Activated naive CD8-positive, alpha-beta T cell treated with anti-CD3 and anti-CD28 coated beads, Interleukin-2, amount 50 U/mL, for 24 hours (primary cell): ENCODE measurements around the gene PPARA.

Experiments
- ATAC-seq: fragments of 150-1000 bp; cut with Tn5 transposase; one replicate; pipeline ENCODE4 v1.10.0; 2021
- DNase-seq: peaks from one replicate; pipeline ENCODE4 v3.0.0; 2021
- H3K27ac Mint-ChIP-seq: one replicate; pipeline ENCODE4 v1.8.0; 2021; ENCODE audit warnings: mild to moderate bottlenecking, mixed read lengths
- H3K27me3 Mint-ChIP-seq: one replicate; pipeline ENCODE4 v1.8.0; 2021; ENCODE audit warnings: mixed read lengths
- H3K36me3 Mint-ChIP-seq: one replicate; pipeline ENCODE4 v1.8.0; 2021; ENCODE audit warnings: low read depth, mixed read lengths
- H3K4me1 Mint-ChIP-seq: one replicate; pipeline ENCODE4 v1.8.0; 2021; ENCODE audit warnings: mixed read lengths
- H3K4me3 Mint-ChIP-seq: one replicate; pipeline ENCODE4 v1.8.0; 2021; ENCODE audit warnings: mild to moderate bottlenecking, moderate library complexity, mixed read lengths
- H3K9me3 Mint-ChIP-seq: one replicate; pipeline ENCODE4 v1.8.0; 2021; ENCODE audit warnings: mixed read lengths

Gene PPARA

DNA sequence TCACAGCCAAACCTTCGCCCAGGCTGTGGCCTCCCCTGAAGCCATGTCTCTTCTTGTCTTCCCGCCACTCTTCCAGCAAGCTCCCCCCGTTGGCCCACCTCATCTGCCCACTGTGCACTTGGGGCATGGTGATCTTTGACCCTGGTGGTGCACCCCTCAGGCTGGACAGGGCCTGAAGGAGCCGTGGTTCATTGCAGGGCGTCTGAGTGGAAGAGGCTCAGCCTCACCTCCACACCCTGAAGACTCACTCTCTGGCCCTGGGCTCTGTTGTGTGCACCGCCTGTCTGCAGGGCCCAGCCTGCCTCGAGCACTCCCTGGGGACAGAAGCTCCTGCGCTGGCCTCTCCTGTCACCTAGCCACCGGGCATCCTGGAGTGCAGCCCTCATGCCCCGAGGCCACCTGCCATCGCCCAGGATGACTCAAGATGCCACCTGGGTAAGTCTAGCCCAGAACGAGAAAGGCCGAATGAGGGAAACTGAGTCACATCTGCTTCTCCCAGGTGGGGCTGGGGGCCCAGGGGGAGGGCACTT, 40.8 kb upstream of the PPARA start:
- Mint-ChIP-seq H3K36me3 (no peaks in the 10 kb centered on the region), H3K9me3 (no peaks in the 10 kb centered on the region), H3K4me3 (no peak overlapping the region), H3K27ac (no peak overlapping the region), H3K27me3 (no peaks in the 10 kb centered on the region), H3K4me1 (no peaks in the 10 kb centered on the region)
- ATAC-seq (no peak), DNase-seq (no peak)

DNA sequence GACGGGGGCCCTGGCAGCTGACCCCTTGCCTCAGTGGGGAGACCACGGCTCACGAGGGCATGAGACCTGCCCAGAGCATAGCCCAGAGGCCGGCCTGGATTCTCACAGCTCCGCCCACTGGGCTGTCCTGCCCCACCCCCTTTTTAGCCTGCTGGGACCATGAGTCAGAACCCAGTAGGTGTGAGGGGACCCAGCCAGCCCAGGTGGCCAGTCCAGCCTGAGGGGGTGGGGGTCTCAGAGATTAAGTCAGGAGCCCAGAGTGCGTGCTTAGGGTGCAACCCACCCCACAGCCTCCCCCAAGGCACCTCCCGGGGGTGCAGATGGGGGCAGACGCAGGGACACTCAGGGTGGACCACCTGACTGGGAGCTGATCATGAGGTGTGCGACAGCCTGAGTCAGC, 40.1 kb upstream of the PPARA start:
- no peaks in the 10 kb centered on the region for H3K4me1 Mint-ChIP-seq
- H3K27ac Mint-ChIP-seq, result no peak overlapping the region
- H3K27me3 Mint-ChIP-seq, result no peaks in the 10 kb centered on the region
- ATAC-seq (no peak), DNase-seq (peak; percentile 32)
- H3K9me3 Mint-ChIP-seq, result no peaks in the 10 kb centered on the region
- no peaks in the 10 kb centered on the region for H3K36me3 Mint-ChIP-seq
- no peak overlapping the region for H3K4me3 Mint-ChIP-seq

DNA sequence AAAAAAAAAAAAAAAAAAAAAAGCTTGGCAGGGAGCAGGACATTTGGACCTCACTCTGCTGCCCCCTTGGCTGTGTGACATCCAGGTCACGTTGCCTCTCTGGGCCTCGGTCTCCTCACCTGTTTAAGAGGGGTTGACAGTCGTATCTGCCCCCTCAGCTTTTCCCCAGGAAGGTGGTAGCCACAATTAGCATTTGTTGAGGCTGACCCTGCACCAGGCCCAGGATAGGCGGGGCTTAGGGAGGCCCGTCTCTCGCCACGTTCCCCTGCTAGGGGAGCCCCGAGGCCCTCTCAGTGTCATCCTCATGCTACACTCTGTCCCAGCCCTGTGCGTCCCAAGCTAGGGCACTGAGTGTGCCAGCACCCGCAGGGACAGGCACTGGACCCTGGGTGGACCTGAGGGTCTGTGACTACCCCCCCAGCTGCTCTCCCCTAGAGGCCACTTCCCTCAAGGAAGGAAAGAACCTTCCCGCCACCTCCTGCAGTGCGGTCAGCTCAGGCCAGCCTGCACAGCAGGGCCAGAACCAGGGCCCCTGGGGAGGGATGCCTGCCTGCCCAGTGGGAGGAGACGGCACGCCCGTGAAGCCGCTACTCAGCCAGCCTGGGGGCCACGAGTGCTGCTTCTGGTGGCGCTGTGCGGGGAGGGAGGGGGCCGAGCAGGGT, 38.5 kb upstream of the PPARA start:
- Mint-ChIP-seq H3K9me3 (no peaks in the 10 kb centered on the region), H3K27ac (no peak overlapping the region), H3K4me1 (no peaks in the 10 kb centered on the region), H3K27me3 (no peaks in the 10 kb centered on the region), H3K36me3 (no peaks in the 10 kb centered on the region), H3K4me3 (no peak overlapping the region)
- no peak for DNase-seq
- ATAC-seq, result no peak

DNA sequence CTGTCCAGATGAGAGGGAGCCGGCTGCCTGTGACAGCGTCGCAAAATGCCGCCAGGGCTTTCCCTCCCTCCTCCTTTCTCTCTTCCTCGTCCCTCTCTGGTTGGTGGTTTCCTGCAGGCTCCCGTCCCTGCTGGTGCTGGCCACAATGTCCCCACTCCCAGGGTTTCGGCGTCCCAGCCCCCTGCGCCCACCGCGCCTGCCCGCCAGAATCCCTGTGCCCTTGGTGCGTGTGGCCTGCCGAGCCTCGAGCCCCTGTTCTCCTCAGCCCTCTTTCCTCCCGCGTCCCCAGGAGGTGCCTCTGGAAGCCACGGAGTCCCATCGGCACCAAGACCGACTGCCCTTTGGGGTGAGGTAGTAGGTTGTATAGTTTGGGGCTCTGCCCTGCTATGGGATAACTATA, 37.9 kb upstream of the PPARA start:
- H3K36me3 Mint-ChIP-seq, result no peaks in the 10 kb centered on the region
- no peaks in the 10 kb centered on the region for H3K9me3 Mint-ChIP-seq
- H3K4me1 Mint-ChIP-seq, result no peaks in the 10 kb centered on the region
- DNase-seq (no peak), ATAC-seq (no peak)
- no peaks in the 10 kb centered on the region for H3K27me3 Mint-ChIP-seq
- no peak overlapping the region for H3K27ac Mint-ChIP-seq
- H3K4me3 Mint-ChIP-seq, result no peak overlapping the region

DNA sequence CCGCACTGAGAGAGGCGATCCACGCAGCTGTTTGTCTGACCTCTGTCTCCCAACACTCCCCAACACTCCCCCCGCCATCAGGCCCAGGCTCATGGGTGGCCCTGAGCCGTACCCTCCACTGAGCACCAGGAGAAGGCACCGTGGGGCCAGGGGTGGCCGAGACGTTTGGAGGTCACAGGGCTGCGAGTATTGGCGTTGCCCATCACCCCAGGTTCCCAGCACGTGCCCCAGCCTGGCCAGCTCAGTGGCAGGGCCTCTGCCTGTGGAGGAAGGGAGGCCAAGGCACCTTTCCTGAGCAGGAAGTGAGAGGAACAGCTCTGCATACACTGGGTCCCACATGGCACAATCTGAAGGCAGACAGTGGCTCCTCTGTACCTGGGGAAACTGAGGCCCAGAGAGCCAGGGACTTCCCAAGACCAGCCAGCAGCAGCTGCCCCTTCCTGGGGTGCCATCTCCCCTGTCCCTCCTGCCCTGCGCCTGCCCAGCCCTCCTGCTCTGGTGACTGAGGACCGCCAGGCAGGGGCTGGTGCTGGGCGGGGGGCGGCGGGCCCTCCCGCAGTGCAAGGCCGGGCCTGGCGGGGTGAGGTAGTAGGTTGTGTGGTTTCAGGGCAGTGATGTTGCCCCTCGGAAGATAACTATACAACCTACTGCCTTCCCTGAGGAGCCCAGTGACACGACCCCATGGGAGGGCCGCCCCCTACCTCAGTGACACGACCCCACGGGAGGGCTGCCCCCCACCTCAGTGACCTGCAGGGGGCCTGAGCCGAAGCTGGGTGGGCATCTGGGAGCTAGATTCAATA, 37.0 kb upstream of the PPARA start:
- Mint-ChIP-seq H3K27me3 (no peaks in the 10 kb centered on the region), H3K9me3 (no peaks in the 10 kb centered on the region), H3K27ac (no peak overlapping the region), H3K4me1 (no peaks in the 10 kb centered on the region), H3K36me3 (no peaks in the 10 kb centered on the region), H3K4me3 (no peak overlapping the region)
- ATAC-seq (no peak), DNase-seq (no peak)

DNA sequence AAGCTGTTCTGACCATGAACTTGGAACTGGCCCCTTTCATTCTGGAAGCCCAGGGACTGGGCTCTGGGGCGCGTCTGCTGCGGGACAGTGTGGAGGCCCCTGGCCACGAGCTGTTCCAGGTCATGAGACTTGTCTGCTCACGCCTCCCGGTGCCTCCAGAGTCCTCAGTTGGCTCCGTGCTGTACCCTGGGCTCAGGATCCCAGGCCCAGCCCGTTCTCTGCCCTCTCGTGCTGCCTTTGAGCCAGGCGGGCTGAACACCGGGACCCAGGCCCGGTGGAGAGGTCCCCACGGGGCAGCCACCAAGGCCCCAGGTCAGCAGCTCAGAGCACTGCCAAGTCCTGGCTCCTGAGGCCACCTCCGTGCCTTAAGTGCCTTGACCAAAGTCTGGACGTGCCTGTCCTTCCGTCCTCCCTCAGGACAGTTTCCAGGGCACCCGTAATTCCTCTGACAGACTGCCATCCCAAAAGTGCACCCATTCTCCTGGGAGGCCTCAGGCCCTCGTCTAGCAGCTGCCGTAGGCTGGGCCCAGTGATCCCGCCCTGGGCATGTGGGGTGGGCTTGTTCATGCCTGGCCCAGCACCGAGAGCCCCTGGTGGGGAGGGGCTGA, 36.3 kb upstream of the PPARA start:
- no peak for ATAC-seq
- no peaks in the 10 kb centered on the region for H3K9me3 Mint-ChIP-seq
- H3K27me3 Mint-ChIP-seq, result no peaks in the 10 kb centered on the region
- H3K4me3 Mint-ChIP-seq, result no peak overlapping the region
- H3K4me1 Mint-ChIP-seq, result no peaks in the 10 kb centered on the region
- H3K27ac Mint-ChIP-seq, result no peak overlapping the region
- no peak for DNase-seq
- H3K36me3 Mint-ChIP-seq, result no peaks in the 10 kb centered on the region

DNA sequence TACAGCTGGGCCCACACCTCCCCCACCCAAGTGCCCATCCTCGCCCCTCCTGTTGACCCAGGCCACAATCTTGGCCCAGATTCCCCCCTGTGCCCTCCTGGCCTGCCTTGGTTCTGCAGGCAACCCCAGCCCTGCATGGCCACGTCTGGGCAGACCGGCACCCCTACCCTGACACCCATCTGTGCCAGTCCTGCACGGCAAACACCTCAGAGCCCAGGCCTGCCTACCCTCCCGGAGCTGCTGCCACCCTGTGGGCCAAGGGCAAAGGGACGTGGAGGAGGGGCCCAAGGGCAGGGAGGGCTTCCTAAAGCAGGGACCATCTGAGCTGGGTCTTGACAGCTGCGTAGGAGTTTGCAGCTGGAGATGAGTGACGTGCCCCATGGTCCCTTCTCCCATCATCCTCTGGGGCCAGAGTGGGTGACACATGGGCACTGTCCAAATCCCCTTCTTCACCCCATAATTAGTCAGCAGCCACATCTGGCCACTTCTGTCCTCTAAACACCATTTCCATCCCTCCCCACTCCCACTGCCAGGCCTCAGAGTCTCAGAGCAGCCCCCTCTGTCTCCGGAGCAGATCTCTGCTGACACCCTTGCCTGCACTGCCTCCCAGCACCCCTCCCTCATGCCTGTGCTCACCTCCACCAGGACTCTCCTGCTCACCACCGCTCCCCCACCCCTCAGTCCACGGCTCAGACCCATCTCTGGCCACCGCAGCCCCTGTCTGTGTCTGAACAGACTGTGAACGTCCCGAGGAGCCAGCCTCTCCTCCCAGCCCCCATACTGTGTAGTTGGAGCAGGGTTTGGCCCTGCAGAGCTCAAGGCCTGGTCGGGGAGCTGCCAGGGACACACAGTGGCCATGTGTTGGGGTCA, 35.6 kb upstream of the PPARA start:
- H3K27me3 Mint-ChIP-seq, result no peaks in the 10 kb centered on the region
- DNase-seq (no peak), ATAC-seq (no peak)
- no peaks in the 10 kb centered on the region for H3K36me3 Mint-ChIP-seq
- H3K27ac Mint-ChIP-seq, result no peak overlapping the region
- H3K4me1 Mint-ChIP-seq, result no peaks in the 10 kb centered on the region
- H3K9me3 Mint-ChIP-seq, result no peaks in the 10 kb centered on the region
- no peak overlapping the region for H3K4me3 Mint-ChIP-seq

DNA sequence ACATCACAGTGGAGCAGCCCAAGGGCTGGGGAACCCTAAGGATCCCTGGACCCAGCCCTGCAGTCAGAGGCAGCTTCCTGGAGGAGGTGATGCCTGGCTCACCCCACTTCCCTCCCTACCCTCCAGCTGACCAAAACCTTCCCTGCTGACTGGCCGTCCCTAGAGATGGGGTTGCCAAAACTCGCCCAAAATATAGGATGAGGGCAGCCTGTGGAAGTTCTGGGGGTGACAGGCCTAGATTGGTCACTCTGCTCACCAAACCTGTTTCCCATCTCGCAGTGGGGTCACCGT, 35.0 kb upstream of the PPARA start:
- Mint-ChIP-seq H3K4me3 (no peak overlapping the region), H3K27me3 (no peaks in the 10 kb centered on the region), H3K4me1 (no peaks in the 10 kb centered on the region), H3K36me3 (no peaks in the 10 kb centered on the region), H3K27ac (no peak overlapping the region), H3K9me3 (no peaks in the 10 kb centered on the region)
- ATAC-seq (no peak), DNase-seq (no peak)

DNA sequence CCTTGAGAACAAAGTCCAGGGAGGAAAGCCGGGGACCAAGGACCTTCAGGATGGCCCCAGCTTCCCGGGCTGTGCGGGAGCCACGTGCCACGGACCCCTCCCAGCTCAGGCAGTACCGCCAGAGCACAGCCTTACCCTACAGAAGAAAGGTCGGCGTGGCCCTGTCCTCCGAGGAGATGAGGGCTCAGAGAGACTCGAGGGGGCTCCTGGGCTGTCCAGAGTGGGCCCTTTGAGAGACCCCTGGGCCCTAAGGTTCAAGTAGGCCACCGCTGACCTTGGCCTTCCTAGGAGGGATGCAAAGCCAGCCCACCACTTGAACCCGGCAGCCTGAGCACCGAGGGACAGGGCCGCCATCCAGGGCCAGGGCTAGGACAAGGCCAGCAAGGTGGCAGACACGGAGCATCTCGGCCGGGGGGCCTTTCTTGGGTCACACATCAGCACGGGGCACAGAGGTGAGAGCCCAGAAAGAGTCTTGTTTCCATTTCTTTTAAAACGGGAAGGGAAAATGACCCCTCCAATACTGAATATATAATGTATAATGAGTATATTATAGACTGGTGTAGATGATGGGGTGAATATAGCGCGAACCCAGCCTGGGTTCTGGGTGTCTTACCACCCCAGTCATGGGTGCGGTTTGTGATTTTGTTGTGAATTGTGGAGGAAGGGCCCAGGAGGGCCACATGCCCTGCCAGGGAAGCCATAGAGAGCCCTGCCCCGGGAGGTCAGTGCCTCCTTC, 34.4 kb upstream of the PPARA start:
- H3K4me1 Mint-ChIP-seq, result no peaks in the 10 kb centered on the region
- H3K4me3 Mint-ChIP-seq, result no peak overlapping the region
- H3K9me3 Mint-ChIP-seq, result no peaks in the 10 kb centered on the region
- no peaks in the 10 kb centered on the region for H3K36me3 Mint-ChIP-seq
- H3K27ac Mint-ChIP-seq, result no peak overlapping the region
- no peaks in the 10 kb centered on the region for H3K27me3 Mint-ChIP-seq
- DNase-seq (no peak), ATAC-seq (no peak)

DNA sequence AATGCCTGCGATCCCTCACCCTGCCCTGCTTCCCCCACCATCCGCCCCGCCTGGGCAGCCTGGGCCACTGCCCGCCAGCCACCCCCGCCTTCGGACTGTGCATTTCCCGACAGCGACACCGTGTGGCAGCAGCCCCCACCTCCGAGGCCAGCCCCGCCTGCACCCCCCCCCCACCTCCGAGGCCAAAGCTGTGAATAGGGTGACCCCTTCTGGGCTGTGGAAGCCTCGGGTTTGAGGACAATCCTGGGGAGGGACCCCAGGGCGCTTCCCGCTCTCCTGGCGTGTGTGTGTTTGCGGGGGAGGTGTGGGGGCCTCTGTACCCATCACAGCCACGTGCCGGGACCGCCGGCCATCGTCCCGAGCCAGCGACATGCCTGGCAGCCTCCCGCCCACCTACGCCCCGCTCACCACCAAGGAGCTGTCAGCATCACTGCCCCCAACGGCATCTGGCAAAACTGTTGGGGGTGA, 33.8 kb upstream of the PPARA start:
- Mint-ChIP-seq H3K9me3 (no peaks in the 10 kb centered on the region), H3K36me3 (no peaks in the 10 kb centered on the region), H3K27ac (no peak overlapping the region), H3K4me3 (no peak overlapping the region), H3K27me3 (no peaks in the 10 kb centered on the region), H3K4me1 (no peaks in the 10 kb centered on the region)
- peak; percentile 80 for ATAC-seq
- peak; percentile 86 for DNase-seq

DNA sequence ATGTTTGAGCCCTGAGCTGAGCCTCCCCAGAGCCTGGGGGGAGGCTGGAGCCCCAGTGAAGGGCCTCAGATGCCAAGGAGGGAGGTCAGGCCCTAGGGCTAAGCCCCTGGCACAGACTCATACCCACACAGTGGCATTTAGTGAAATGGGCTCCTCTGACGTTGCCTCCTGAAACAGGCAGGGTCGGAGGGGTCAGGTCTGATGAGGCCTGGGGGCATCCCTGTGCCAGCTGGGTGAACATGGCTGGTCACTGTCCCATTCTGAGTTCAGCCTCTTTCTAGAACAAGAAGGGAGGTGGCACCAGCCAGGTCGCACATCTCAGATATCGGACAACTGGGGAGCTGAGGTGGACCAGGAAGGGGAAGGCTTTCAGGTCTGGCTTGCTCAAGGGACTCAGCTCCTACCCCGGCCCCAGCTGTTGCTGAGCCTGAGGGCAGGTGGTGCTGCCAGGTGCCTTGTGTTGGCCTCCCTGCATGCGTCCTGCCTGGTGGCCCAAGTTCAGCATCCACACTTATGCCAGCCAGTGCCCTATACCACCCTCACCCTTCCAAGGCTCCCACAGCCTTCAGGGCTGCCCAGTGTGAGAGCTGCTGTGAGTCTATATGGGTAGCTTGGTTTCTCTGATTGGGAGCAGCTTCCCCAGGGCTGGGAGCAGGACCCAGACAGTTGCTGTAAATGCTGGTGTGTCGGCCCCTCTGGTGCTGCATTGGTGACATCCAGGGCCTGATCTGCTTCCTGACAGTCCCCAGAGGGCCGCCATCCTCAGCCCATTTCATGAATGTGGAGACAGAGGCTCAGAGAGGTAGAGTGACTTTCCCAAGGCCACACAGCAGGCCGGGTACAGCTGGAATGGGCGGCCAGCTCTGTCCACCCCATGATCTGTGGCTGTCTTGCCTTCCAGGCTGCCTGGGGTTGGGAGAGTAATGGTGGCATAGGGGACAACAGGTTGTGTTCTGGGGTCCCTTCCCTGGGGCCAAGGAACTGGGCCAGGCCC, 32.8 kb upstream of the PPARA start:
- no peaks in the 10 kb centered on the region for H3K4me1 Mint-ChIP-seq
- no peak overlapping the region for H3K27ac Mint-ChIP-seq
- no peaks in the 10 kb centered on the region for H3K9me3 Mint-ChIP-seq
- no peaks in the 10 kb centered on the region for H3K36me3 Mint-ChIP-seq
- DNase-seq (no peak), ATAC-seq (no peak)
- H3K27me3 Mint-ChIP-seq, result no peaks in the 10 kb centered on the region
- H3K4me3 Mint-ChIP-seq, result no peak overlapping the region

DNA sequence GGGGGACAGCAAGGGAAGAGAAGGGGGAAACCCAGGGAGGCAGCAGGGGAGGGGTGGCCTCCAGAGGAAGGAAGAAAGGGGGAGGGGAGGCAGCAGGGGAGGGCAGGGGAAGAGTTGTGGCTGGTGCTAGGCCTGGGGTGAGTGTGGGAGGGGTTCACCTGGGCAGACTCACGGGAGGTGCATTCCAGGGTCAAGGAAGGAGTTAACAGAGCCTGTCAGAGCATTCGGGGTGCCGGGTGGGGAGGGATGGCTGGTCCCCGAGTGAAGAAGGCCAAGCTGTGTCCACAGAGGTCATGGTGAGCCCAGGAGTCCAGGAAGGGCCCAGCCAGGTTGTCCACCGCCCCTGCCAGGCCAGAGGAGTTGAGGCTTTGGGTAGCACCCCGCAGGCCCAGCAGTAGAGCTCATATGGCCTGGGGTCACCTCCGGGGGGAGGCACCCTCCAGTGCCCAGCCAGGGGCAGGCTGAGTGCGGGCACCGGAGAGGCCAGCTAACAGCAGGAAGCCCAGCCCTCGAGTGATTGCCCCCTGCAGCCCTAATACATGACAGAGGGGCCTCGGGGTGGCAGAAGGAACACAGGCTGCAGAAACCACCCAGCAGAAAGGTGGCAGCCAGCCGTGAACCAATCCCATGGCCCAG, 31.1 kb upstream of the PPARA start:
- H3K27ac Mint-ChIP-seq, result no peak overlapping the region
- no peaks in the 10 kb centered on the region for H3K4me1 Mint-ChIP-seq
- H3K27me3 Mint-ChIP-seq, result no peaks in the 10 kb centered on the region
- no peak overlapping the region for H3K4me3 Mint-ChIP-seq
- H3K36me3 Mint-ChIP-seq, result no peaks in the 10 kb centered on the region
- no peak for DNase-seq
- no peak for ATAC-seq
- no peaks in the 10 kb centered on the region for H3K9me3 Mint-ChIP-seq
